Rectal smooth muscle tissue (tissue), 1 donor: ENCODE data around the gene ZFYVE19.

Experiments used
- H3K27ac ChIP-seq: one replicate; pipeline ENCODE4 v1.7.0; 2013; ENCODE audit warnings: low read depth, low read length, inconsistent platforms
- H3K27me3 ChIP-seq: one replicate; pipeline ENCODE4 v1.7.0; 2013; ENCODE audit warnings: low read length; ENCODE audit not compliant: control insufficient read depth, insufficient read depth
- H3K36me3 ChIP-seq: one replicate; pipeline ENCODE4 v1.7.0; 2013; ENCODE audit warnings: low read length; ENCODE audit not compliant: control insufficient read depth, insufficient read depth
- H3K4me1 ChIP-seq: one replicate; pipeline ENCODE4 v1.7.0; 2013; ENCODE audit warnings: low read length; ENCODE audit not compliant: control insufficient read depth, insufficient read depth
- H3K4me3 ChIP-seq: one replicate; pipeline ENCODE4 v1.7.0; 2013; ENCODE audit warnings: low read length
- H3K9ac ChIP-seq: one replicate; pipeline ENCODE4 v1.7.0; 2013; ENCODE audit warnings: low read length

ZFYVE19 gene

DNA sequence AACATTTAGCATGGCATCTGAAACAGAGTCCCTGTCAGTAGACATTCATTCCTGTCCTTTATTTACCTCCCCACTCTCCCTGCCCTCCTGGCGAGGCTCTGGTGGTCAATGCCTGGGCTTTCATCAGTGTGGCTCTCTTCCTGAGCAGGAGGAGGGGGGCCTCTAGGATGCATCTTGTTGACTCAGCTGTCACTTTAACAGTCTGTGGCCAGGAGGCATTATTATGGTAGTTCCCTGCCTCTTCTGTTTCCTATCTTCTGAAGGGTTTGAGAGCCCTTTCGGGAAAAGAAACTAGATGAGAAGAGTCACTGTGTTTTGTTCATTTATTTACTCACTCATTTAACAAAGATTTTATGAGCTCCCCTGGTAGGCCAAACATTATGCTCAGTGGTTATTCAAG is 24.0 kb downstream of the ZFYVE19 start:
- Histone ChIP-seq H3K27ac (no peak overlapping the region), H3K4me1 (no peaks in the 10 kb centered on the region), H3K36me3 (no peaks in the 10 kb centered on the region), H3K27me3 (no peaks in the 10 kb centered on the region), H3K4me3 (no peak overlapping the region), H3K9ac (no peak overlapping the region)

DNA sequence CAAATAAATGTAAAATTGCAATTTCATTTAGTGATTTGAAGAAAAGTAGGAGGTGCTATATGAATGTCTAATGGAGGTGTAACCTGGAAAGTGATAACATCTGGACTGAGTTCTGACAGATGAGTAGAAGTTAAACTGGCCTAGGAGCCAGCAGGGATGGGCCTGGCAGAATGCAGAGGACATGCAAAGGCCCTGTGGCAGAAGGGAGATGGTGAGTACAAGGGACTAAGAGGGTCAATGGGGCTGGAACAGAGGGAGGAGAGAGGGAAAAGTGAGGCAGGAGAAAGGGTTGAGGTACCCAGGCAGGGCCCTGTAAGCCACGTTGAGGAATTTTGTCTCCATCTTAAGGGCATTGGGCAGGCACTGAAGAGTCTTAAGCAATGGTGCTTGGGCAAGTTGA is 25.0 kb downstream of the ZFYVE19 start:
- H3K27me3 ChIP-seq, result no peaks in the 10 kb centered on the region
- H3K27ac ChIP-seq, result no peak overlapping the region
- H3K36me3 ChIP-seq, result no peaks in the 10 kb centered on the region
- H3K4me1 ChIP-seq, result no peaks in the 10 kb centered on the region
- H3K9ac ChIP-seq, result no peak overlapping the region
- H3K4me3 ChIP-seq, result no peak overlapping the region

DNA sequence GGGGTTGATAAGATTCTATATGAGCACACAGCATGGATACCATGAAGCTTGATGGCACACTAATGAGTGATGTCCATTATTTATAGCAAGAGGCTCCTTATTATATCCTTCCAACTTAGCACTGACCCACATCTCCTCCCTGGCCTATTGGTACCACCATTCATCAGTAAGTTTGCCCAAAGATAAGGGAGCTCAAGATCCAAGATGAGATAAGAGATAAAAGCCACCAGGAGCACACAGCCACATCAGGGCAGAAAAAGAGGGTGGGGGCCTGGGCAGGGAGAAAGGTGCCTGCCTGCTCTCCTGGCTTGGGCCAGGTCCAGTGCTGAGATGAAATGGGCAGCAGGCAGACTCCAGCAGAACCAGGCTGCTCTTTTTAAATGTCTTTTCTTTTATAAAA is 26.0 kb downstream of the ZFYVE19 start:
- Histone ChIP-seq H3K27me3 (no peaks in the 10 kb centered on the region), H3K4me1 (no peaks in the 10 kb centered on the region), H3K4me3 (no peak overlapping the region), H3K27ac (no peak overlapping the region), H3K9ac (no peak overlapping the region), H3K36me3 (no peaks in the 10 kb centered on the region)

GRCh38 chr15:40836020-40836419 is 29.1 kb downstream of the ZFYVE19 start:
- Histone ChIP-seq H3K36me3 (no peaks in the 10 kb centered on the region), H3K4me1 (no peaks in the 10 kb centered on the region), H3K27me3 (no peaks in the 10 kb centered on the region), H3K27ac (no peak overlapping the region), H3K4me3 (no peak overlapping the region), H3K9ac (no peak overlapping the region)

GRCh38 chr15:40838756-40839155 is 31.9 kb downstream of the ZFYVE19 start:
- Histone ChIP-seq H3K4me3 (no peak overlapping the region), H3K9ac (no peak overlapping the region), H3K4me1 (no peaks in the 10 kb centered on the region), H3K27me3 (no peaks in the 10 kb centered on the region), H3K36me3 (no peaks in the 10 kb centered on the region), H3K27ac (no peak overlapping the region)

DNA sequence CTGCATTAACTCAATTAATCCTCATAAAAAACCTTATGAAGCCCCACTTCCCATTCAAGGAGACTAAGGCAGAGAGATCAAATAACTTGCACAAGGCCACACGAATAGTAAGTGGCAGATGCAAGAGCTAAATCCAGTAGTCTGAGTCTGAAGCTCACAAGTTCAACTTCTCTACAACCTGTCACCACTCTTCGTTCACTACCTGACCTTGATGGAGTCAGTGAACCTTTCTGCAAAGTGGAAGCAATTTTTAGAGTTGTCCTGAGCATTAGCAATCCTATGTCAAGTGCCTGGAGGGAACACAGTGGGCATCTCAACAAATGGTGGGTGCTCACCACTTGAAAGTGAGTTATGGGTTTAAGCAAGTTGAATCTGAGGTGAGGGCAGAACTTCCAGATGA is 34.9 kb downstream of the ZFYVE19 start:
- no peak overlapping the region for H3K27ac ChIP-seq
- no peaks in the 10 kb centered on the region for H3K36me3 ChIP-seq
- no peaks in the 10 kb centered on the region for H3K4me1 ChIP-seq
- no peak overlapping the region for H3K9ac ChIP-seq
- H3K4me3 ChIP-seq, result no peak overlapping the region
- peaks cover 3% of the 10 kb centered on the region for H3K27me3 ChIP-seq

DNA sequence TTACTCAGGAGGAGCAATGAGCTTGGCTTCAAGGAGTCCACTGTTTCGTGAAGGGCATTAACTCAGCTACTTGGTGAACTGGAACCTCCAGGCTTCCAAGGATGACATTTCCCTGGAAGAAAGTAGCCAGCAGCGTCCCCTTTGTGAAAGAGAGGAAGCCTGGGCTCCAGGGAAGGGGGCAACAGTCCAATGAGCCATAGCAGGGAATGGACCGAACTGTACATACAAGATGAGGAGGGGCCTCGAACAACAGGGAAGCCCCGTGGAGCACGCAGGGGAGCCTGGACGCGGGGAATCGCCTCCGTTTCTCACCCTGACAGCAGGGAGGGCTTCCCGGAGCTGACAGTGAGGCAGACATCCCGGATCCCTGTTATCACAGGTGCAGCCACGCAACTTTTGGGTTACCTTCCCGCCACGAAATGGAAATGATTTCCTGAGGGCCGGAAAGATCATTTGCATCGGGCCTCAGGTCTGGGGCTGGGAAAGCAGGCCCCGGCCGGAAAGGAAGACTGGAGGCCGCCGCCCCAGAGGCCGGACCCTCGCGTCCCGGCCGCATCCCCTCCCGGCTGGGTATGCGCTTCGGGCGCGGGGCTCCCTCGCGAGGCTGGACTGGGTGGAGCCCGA is 36.5 kb downstream of the ZFYVE19 start:
- H3K4me3 ChIP-seq, result peak overlapping the region; percentile 53
- H3K4me1 ChIP-seq, result no peaks in the 10 kb centered on the region
- no peak overlapping the region for H3K9ac ChIP-seq
- H3K27me3 ChIP-seq, result peaks cover 3% of the 10 kb centered on the region
- H3K36me3 ChIP-seq, result no peaks in the 10 kb centered on the region
- H3K27ac ChIP-seq, result no peak overlapping the region

GRCh38 chr15:40843885-40844695 is 37.2 kb downstream of the ZFYVE19 start, which contains the start of gene SPINT1:
TSS of gene SPINT1 (plus strand) at chr15:40844048. CDS start at chr15:40844555, 507 bp downstream.
- Histone ChIP-seq H3K4me1 (no peaks in the 10 kb centered on the region), H3K4me3 (peak within 1 kb of the TSS; percentile 60), H3K36me3 (no peaks in the 10 kb centered on the region), H3K27ac (no peak within 1 kb of the TSS), H3K9ac (peak within 1 kb of the TSS; percentile 16), H3K27me3 (peaks cover 3% of the 10 kb centered on the region)

DNA sequence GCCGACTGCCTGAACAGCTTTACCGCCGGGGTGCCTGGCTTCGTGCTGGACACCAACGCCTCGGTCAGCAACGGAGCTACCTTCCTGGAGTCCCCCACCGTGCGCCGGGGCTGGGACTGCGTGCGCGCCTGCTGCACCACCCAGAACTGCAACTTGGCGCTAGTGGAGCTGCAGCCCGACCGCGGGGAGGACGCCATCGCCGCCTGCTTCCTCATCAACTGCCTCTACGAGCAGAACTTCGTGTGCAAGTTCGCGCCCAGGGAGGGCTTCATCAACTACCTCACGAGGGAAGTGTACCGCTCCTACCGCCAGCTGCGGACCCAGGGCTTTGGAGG is 37.8 kb downstream of the ZFYVE19 start:
- H3K4me1 ChIP-seq, result no peaks in the 10 kb centered on the region
- H3K9ac ChIP-seq, result no peak overlapping the region
- H3K4me3 ChIP-seq, result peak overlapping the region; percentile 60
- H3K36me3 ChIP-seq, result no peaks in the 10 kb centered on the region
- H3K27ac ChIP-seq, result no peak overlapping the region
- H3K27me3 ChIP-seq, result peaks cover 3% of the 10 kb centered on the region

- Histone ChIP-seq H3K4me3 (peak overlapping the region; percentile 60), H3K9ac (no peak overlapping the region), H3K36me3 (no peaks in the 10 kb centered on the region), H3K27me3 (peaks cover 3% of the 10 kb centered on the region), H3K27ac (no peak overlapping the region), H3K4me1 (no peaks in the 10 kb centered on the region)
Observed at GRCh38 chr15:40845036-40845435, 38.1 kb downstream of the ZFYVE19 start.

DNA sequence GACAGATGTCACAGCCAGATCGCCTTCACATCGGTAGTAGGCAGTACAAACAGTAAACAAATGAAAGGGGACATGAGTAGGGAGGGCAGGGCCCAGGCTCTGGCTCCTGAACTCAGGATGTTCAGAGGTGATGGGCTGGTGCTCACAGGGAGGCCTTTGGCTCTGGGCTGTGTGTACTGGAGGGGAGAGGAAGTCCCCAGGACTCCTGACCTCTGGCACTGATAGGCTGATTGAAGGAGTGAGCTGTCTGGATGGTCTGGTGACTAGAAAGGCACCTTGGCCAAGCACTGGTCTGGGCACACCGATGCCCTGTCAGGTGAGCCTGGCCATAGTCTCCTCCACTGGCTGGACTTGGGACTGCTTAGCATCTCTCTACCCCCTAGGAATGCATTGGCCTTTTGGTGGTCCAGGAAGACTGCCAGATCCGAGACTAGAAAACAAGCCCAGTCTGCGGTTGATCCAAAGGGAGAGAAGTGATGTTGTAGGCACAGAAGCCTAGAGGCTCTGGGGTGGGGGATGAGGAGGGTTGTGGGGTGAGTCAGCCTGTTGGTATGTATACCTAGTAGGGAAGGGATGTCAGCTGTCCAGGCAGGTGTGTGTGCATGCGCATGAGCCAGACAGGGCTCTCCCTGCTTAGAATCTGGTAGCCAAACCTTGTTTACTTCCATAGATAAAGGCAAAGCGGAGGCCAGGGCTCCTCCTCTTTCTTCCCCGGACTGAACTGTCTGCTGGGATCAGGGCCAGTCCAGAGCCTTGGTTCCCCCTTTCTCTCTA is 38.8 kb downstream of the ZFYVE19 start:
- H3K4me3 ChIP-seq, result peak overlapping the region; percentile 59
- H3K27me3 ChIP-seq, result peaks cover 3% of the 10 kb centered on the region
- H3K27ac ChIP-seq, result no peak overlapping the region
- peak overlapping the region; percentile 45 for H3K9ac ChIP-seq
- no peaks in the 10 kb centered on the region for H3K36me3 ChIP-seq
- no peaks in the 10 kb centered on the region for H3K4me1 ChIP-seq

DNA sequence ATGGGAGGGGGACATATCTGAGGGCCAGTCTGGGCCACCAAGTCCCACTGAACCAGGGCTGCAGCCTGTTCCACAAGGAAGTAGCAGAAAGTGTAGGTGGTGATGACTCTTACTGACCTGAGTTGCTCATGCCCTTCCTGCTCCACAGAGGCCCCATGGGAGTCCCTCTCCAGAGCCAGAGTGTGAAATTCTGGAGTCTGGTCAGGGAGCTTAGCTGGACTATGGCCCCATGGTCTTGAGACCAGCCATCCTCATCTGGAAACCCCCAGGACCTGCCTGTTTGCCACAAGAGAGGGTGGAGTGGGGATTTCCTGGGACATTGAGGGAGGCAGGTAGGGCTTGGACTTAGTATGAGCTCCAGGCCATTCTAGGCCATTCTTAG is 39.9 kb downstream of the ZFYVE19 start:
- Histone ChIP-seq H3K9ac (no peak overlapping the region), H3K27ac (no peak overlapping the region), H3K36me3 (no peaks in the 10 kb centered on the region), H3K4me3 (peak overlapping the region; percentile 48), H3K4me1 (no peaks in the 10 kb centered on the region), H3K27me3 (peaks cover 3% of the 10 kb centered on the region)
